ENCODE measurements around the gene MYH14. TPM values are rescaled to one million over a fixed set of nuclear protein-coding genes. Genes with fewer than 3 reads are reported as not detected.

Gene MYH14
- total RNA-seq, 1 donor from 2014 or later = not detected

- H3K4me1 Mint-ChIP-seq = no peaks in the 10 kb centered on the region
- no peaks in the 10 kb centered on the region for H3K9me3 Mint-ChIP-seq
- H3K27ac Mint-ChIP-seq = no peak overlapping the region
- intact Hi-C loops (cut with micrococcal nuclease) = no loop called here
- no peak overlapping the region for H3K4me3 Mint-ChIP-seq
- ChIA-PET CTCF (no interaction called here), POLR2A (no interaction called here)
- no peak for ATAC-seq (ENCODE audit: low read depth)
- TF ChIP-seq CTCF (IDR thresholded peaks at IDR 0.05) = no peak
- DNase-seq = no peak
- peaks cover 4% of the 10 kb centered on the region for H3K27me3 Mint-ChIP-seq
- no peaks in the 10 kb centered on the region for H3K36me3 Mint-ChIP-seq (ENCODE audit: low read depth)
These were observed 74.7 kb downstream of the MYH14 start for GRCh38 chr19:50277966-50278580.

- Mint-ChIP-seq H3K9me3 (peaks cover under 1% of the 10 kb centered on the region), H3K27me3 (peaks cover 5% of the 10 kb centered on the region), H3K4me3 (no peak overlapping the region), H3K36me3 (ENCODE audit: low read depth) (peaks cover under 1% of the 10 kb centered on the region), H3K27ac (no peak overlapping the region), H3K4me1 (no peaks in the 10 kb centered on the region)
- POLR2A ChIA-PET = no interaction called here
- intact Hi-C loops (cut with micrococcal nuclease) = no loop called here
- ATAC-seq (ENCODE audit: low read depth) (no peak), DNase-seq (no peak)
- TF ChIP-seq CTCF (IDR thresholded peaks at IDR 0.05) = no peak
- CTCF ChIA-PET = no interaction called here
These were observed 76.7 kb downstream of the MYH14 start for GRCh38 chr19:50280074-50280473.

GRCh38 chr19:50280983-50281382 lies 77.6 kb downstream of the MYH14 start:
- no peak overlapping the region for H3K4me3 Mint-ChIP-seq
- ATAC-seq (ENCODE audit: low read depth) = no peak
- H3K27me3 Mint-ChIP-seq = peaks cover 4% of the 10 kb centered on the region
- TF ChIP-seq CTCF (IDR thresholded peaks at IDR 0.05) = no peak
- H3K4me1 Mint-ChIP-seq = no peaks in the 10 kb centered on the region
- H3K9me3 Mint-ChIP-seq = peaks cover 7% of the 10 kb centered on the region
- CTCF ChIA-PET = no interaction called here
- H3K27ac Mint-ChIP-seq = no peak overlapping the region
- no peak for DNase-seq
- peaks cover 1% of the 10 kb centered on the region for H3K36me3 Mint-ChIP-seq (ENCODE audit: low read depth)
- POLR2A ChIA-PET = no interaction called here
- intact Hi-C loops (cut with micrococcal nuclease) = no loop called here

- no peak overlapping the region for H3K4me3 Mint-ChIP-seq
- POLR2A ChIA-PET = no interaction called here
- H3K9me3 Mint-ChIP-seq = peaks cover 11% of the 10 kb centered on the region
- no peaks in the 10 kb centered on the region for H3K4me1 Mint-ChIP-seq
- ATAC-seq (ENCODE audit: low read depth) (no peak), DNase-seq (no peak)
- intact Hi-C loops (cut with micrococcal nuclease) = no loop called here
- peaks cover 4% of the 10 kb centered on the region for H3K27me3 Mint-ChIP-seq
- CTCF ChIA-PET = no interaction called here
- H3K36me3 Mint-ChIP-seq (ENCODE audit: low read depth) = peaks cover 1% of the 10 kb centered on the region
- TF ChIP-seq CTCF (IDR thresholded peaks at IDR 0.05) = no peak
- H3K27ac Mint-ChIP-seq = no peak overlapping the region
These were observed 78.1 kb downstream of the MYH14 start for GRCh38 chr19:50281491-50281890.

- Mint-ChIP-seq H3K27ac (no peak overlapping the region), H3K9me3 (peaks cover 19% of the 10 kb centered on the region), H3K4me3 (no peak overlapping the region), H3K4me1 (no peaks in the 10 kb centered on the region), H3K27me3 (peaks cover 27% of the 10 kb centered on the region), H3K36me3 (ENCODE audit: low read depth) (peaks cover 1% of the 10 kb centered on the region)
- ChIA-PET POLR2A (no interaction called here), CTCF (no interaction called here)
- no peak for TF ChIP-seq CTCF (IDR thresholded peaks at IDR 0.05)
- ATAC-seq (ENCODE audit: low read depth) (no peak), DNase-seq (no peak)
- intact Hi-C loops (cut with micrococcal nuclease) = no loop called here
These were observed 82.4 kb downstream of the MYH14 start for GRCh38 chr19:50285833-50286232.
